HepG2 (cell line): ENCODE data around the gene COX4I1. TPM values are rescaled to one million over a fixed set of nuclear protein-coding genes. Genes with fewer than 3 reads are reported as not detected.

Source experiments
- ATF7-NPFF ChIP-seq: sonication (generic); formaldehyde crosslinking; IDR thresholded peaks from 2 replicates; pipeline ENCODE4 v1.8.1; 2023; ENCODE audit warnings: mild to moderate bottlenecking, low read depth, missing genetic modification reagents, moderate library complexity
- RBAK ChIP-seq: sonication (generic); formaldehyde crosslinking; IDR thresholded peaks from 2 replicates; pipeline ENCODE4 v1.5.1; 2020; ENCODE audit warnings: mild to moderate bottlenecking, missing genetic modification reagents
- SP1 ChIP-seq, 2 experiments: fragments of 450-650 bp in 1 of 2; sonication (generic) in 1 of 2; formaldehyde crosslinking in 1 of 2; IDR thresholded peaks; 2 replicates each; pipeline versions ENCODE4 v1.4.0 to v1.6.1; 2016 to 2020; ENCODE audit warnings: missing genetic modification reagents in 1 of 2
- ZC3H13 ChIP-seq: sonication (generic); formaldehyde crosslinking; IDR thresholded peaks from 2 replicates; pipeline ENCODE4 v1.8.1; 2023; ENCODE audit warnings: mild to moderate bottlenecking, missing genetic modification reagents, moderate library complexity
- ZNF12 ChIP-seq: sonication (generic); formaldehyde crosslinking; IDR thresholded peaks from 2 replicates; pipeline ENCODE4 v1.5.0; 2020; ENCODE audit warnings: missing genetic modification reagents
- ZNF256 ChIP-seq: sonication (generic); formaldehyde crosslinking; conservative IDR thresholded peaks from 2 replicates; pipeline ENCODE4 v1.4.0; 2020; ENCODE audit warnings: missing genetic modification reagents
- ZNF276 ChIP-seq: sonication (generic); formaldehyde crosslinking; IDR thresholded peaks from 2 replicates; pipeline ENCODE4 v1.4.0; 2020; ENCODE audit warnings: mild to moderate bottlenecking, low read depth, missing genetic modification reagents
- polyA plus RNA-seq, 8 experiments: library from polyadenylated mRNA; depleted of rRNA in 3 of 8; stranded (reverse) in 7 of 8; unstranded in 1 of 8; fragments of >200 nt; fragmentation: Illumina TruSeq in 4 of 8; extraction: Trizol in 4 of 8; gene quantifications; 2 replicates each; pipeline versions ENCODE4 v1.2.1 to v1.2.3, GENCODE V29; 2011 to 2016; ENCODE audit warnings: low read depth in 4 of 8, missing spikeins in 1 of 8, mixed read lengths in 1 of 8; ENCODE audit not compliant: insufficient read depth in 1 of 8
- total RNA-seq, 5 experiments: library from RNA; depleted of rRNA; stranded (reverse); fragments of >200 nt; fragmentation: Illumina TruSeq; extraction: Trizol; gene quantifications; 2 replicates each; pipeline ENCODE4 v1.2.3, GENCODE V29; 2016; ENCODE audit warnings: low read depth in 1 of 5
- TF ChIP-seq, protein P1 (sequence below): sonication (generic); formaldehyde crosslinking; IDR thresholded peaks from 2 replicates; pipeline ENCODE4 v1.4.0; 2020; ENCODE audit warnings: mild to moderate bottlenecking, missing genetic modification reagents, borderline replicate concordance
- TF ChIP-seq, protein P2 (sequence below): sonication (generic); formaldehyde crosslinking; IDR thresholded peaks from 2 replicates; pipeline ENCODE4 v1.4.0; 2020; ENCODE audit warnings: missing genetic modification reagents
- TF ChIP-seq, protein P3 (sequence below): sonication (generic); formaldehyde crosslinking; IDR thresholded peaks from 2 replicates; pipeline ENCODE4 v1.4.0; 2020; ENCODE audit warnings: missing genetic modification reagents

The COX4I1 gene
- total and polyA plus RNA-seq, 2 of the 13 experiments (the other 11 are each of a cell fraction or from before 2014, with no cell fraction given), result 658 to 902 TPM

- no peak for TF ChIP-seq RBAK (CRISPR knock-in tag)
- TF ChIP-seq ZC3H13 (CRISPR knock-in tag), result no peak; the same call in 1 of the 2 replicates
- TF ChIP-seq, protein P1, sequence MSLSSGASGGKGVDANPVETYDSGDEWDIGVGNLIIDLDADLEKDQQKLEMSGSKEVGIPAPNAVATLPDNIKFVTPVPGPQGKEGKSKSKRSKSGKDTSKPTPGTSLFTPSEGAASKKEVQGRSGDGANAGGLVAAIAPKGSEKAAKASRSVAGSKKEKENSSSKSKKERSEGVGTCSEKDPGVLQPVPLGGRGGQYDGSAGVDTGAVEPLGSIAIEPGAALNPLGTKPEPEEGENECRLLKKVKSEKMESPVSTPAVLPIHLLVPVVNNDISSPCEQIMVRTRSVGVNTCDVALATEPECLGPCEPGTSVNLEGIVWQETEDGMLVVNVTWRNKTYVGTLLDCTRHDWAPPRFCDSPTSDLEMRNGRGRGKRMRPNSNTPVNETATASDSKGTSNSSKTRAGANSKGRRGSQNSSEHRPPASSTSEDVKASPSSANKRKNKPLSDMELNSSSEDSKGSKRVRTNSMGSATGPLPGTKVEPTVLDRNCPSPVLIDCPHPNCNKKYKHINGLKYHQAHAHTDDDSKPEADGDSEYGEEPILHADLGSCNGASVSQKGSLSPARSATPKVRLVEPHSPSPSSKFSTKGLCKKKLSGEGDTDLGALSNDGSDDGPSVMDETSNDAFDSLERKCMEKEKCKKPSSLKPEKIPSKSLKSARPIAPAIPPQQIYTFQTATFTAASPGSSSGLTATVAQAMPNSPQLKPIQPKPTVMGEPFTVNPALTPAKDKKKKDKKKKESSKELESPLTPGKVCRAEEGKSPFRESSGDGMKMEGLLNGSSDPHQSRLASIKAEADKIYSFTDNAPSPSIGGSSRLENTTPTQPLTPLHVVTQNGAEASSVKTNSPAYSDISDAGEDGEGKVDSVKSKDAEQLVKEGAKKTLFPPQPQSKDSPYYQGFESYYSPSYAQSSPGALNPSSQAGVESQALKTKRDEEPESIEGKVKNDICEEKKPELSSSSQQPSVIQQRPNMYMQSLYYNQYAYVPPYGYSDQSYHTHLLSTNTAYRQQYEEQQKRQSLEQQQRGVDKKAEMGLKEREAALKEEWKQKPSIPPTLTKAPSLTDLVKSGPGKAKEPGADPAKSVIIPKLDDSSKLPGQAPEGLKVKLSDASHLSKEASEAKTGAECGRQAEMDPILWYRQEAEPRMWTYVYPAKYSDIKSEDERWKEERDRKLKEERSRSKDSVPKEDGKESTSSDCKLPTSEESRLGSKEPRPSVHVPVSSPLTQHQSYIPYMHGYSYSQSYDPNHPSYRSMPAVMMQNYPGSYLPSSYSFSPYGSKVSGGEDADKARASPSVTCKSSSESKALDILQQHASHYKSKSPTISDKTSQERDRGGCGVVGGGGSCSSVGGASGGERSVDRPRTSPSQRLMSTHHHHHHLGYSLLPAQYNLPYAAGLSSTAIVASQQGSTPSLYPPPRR (CRISPR knock-in tag), result peak; percentile 78
- TF ChIP-seq ZNF12 (CRISPR knock-in tag), result peak; percentile 32; the same call in 1 of the 2 replicates
- TF ChIP-seq, protein P2, sequence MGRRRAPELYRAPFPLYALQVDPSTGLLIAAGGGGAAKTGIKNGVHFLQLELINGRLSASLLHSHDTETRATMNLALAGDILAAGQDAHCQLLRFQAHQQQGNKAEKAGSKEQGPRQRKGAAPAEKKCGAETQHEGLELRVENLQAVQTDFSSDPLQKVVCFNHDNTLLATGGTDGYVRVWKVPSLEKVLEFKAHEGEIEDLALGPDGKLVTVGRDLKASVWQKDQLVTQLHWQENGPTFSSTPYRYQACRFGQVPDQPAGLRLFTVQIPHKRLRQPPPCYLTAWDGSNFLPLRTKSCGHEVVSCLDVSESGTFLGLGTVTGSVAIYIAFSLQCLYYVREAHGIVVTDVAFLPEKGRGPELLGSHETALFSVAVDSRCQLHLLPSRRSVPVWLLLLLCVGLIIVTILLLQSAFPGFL (CRISPR knock-in tag), result no peak
- TF ChIP-seq, protein P3, sequence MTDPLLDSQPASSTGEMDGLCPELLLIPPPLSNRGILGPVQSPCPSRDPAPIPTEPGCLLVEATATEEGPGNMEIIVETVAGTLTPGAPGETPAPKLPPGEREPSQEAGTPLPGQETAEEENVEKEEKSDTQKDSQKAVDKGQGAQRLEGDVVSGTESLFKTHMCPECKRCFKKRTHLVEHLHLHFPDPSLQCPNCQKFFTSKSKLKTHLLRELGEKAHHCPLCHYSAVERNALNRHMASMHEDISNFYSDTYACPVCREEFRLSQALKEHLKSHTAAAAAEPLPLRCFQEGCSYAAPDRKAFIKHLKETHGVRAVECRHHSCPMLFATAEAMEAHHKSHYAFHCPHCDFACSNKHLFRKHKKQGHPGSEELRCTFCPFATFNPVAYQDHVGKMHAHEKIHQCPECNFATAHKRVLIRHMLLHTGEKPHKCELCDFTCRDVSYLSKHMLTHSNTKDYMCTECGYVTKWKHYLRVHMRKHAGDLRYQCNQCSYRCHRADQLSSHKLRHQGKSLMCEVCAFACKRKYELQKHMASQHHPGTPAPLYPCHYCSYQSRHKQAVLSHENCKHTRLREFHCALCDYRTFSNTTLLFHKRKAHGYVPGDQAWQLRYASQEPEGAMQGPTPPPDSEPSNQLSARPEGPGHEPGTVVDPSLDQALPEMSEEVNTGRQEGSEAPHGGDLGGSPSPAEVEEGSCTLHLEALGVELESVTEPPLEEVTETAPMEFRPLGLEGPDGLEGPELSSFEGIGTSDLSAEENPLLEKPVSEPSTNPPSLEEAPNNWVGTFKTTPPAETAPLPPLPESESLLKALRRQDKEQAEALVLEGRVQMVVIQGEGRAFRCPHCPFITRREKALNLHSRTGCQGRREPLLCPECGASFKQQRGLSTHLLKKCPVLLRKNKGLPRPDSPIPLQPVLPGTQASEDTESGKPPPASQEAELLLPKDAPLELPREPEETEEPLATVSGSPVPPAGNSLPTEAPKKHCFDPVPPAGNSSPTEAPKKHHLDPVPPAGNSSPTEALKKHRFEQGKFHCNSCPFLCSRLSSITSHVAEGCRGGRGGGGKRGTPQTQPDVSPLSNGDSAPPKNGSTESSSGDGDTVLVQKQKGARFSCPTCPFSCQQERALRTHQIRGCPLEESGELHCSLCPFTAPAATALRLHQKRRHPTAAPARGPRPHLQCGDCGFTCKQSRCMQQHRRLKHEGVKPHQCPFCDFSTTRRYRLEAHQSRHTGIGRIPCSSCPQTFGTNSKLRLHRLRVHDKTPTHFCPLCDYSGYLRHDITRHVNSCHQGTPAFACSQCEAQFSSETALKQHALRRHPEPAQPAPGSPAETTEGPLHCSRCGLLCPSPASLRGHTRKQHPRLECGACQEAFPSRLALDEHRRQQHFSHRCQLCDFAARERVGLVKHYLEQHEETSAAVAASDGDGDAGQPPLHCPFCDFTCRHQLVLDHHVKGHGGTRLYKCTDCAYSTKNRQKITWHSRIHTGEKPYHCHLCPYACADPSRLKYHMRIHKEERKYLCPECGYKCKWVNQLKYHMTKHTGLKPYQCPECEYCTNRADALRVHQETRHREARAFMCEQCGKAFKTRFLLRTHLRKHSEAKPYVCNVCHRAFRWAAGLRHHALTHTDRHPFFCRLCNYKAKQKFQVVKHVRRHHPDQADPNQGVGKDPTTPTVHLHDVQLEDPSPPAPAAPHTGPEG, result no peak; the same call in 1 of the 2 replicates
- TF ChIP-seq ZNF276 (CRISPR knock-in tag), result peak; percentile 78; the same call in 1 of the 2 replicates
- 0 out of 2 replicates have a peak, but pooled peaks have one; percentile 38 for TF ChIP-seq ZNF256
- TF ChIP-seq SP1 (IDR thresholded peaks at IDR 0.05), result no peak
- no peak for TF ChIP-seq SP1 (CRISPR knock-in tag; IDR thresholded peaks at IDR 0.05)
- no peak; the same call in none of the 2 replicates for TF ChIP-seq ATF7-NPFF (CRISPR knock-in tag)
Measured at GRCh38 chr16:85799497-85800320, at the start of gene COX4I1, which contains the start of gene EMC8 (continued).
